Right kidney (tissue), 9 donors: ENCODE data around the gene RPS16.
"Not testable (repeated sequence)": the region's sequence is repeated elsewhere in the genome, so short reads cannot be mapped to it uniquely, and the experiment has no call there.

Experiments used
- DNase-seq: peaks from one replicate; pipeline ENCODE4 v3.0.0-alpha.2; 2016
- long read RNA-seq, 8 donors: transcript quantifications; one replicate each; lab custom pipeline, GENCODE V29; 2026

Gene RPS16
- long read RNA-seq, donor 1, transcript RPS16-201 (5 exons, 560 nt) = major isoform, 1,517 of 2,040 reads
- long read RNA-seq, donor 1, transcript RPS16-203 (2 exons, 1,035 nt) = minor isoform, 32 of 2,040 reads
- long read RNA-seq, donor 1, transcript RPS16-207 (5 exons, 492 nt) = minor isoform, 38 of 2,040 reads
- long read RNA-seq, donor 1, partial matches to known transcripts = 360 of 2,040 reads
- long read RNA-seq, donor 1, other reads (novel, unspliced or antisense) = 89 of 2,040 reads
- long read RNA-seq, donor 2, transcript RPS16-201 (5 exons, 560 nt) = major isoform, 987 of 1,372 reads
- long read RNA-seq, donor 2, transcript RPS16-203 (2 exons, 1,035 nt) = minor isoform, 36 of 1,372 reads
- long read RNA-seq, donor 2, transcript RPS16-207 (5 exons, 492 nt) = minor isoform, 31 of 1,372 reads
- long read RNA-seq, donor 2, partial matches to known transcripts = 266 of 1,372 reads
- long read RNA-seq, donor 2, other reads (novel, unspliced or antisense) = 52 of 1,372 reads
- long read RNA-seq, donor 3, transcript RPS16-207 (5 exons, 492 nt) = minor isoform, 15 of 778 reads
- long read RNA-seq, donor 3, transcript RPS16-201 (5 exons, 560 nt) = major isoform, 536 of 778 reads
- long read RNA-seq, donor 3, transcript RPS16-203 (2 exons, 1,035 nt) = minor isoform, 15 of 778 reads
- long read RNA-seq, donor 3, partial matches to known transcripts = 184 of 778 reads
- long read RNA-seq, donor 3, other reads (novel, unspliced or antisense) = 26 of 778 reads
- long read RNA-seq, donor 4, transcript RPS16-203 (2 exons, 1,035 nt) = minor isoform, 27 of 1,640 reads
- long read RNA-seq, donor 4, transcript RPS16-201 (5 exons, 560 nt) = major isoform, 1,219 of 1,640 reads
- long read RNA-seq, donor 4, transcript RPS16-207 (5 exons, 492 nt) = minor isoform, 29 of 1,640 reads
- long read RNA-seq, donor 4, partial matches to known transcripts = 322 of 1,640 reads
- long read RNA-seq, donor 4, other reads (novel, unspliced or antisense) = 40 of 1,640 reads
- long read RNA-seq, donor 5, transcript RPS16-201 (5 exons, 560 nt) = major isoform, 1,247 of 1,630 reads
- long read RNA-seq, donor 5, transcript RPS16-207 (5 exons, 492 nt) = minor isoform, 39 of 1,630 reads
- long read RNA-seq, donor 5, transcript RPS16-203 (2 exons, 1,035 nt) = minor isoform, 25 of 1,630 reads
- long read RNA-seq, donor 5, partial matches to known transcripts = 264 of 1,630 reads
- long read RNA-seq, donor 5, other reads (novel, unspliced or antisense) = 50 of 1,630 reads
- long read RNA-seq, donor 6, transcript RPS16-207 (5 exons, 492 nt) = minor isoform, 21 of 1,614 reads
- long read RNA-seq, donor 6, transcript RPS16-201 (5 exons, 560 nt) = major isoform, 1,169 of 1,614 reads
- long read RNA-seq, donor 6, transcript RPS16-203 (2 exons, 1,035 nt) = minor isoform, 43 of 1,614 reads
- long read RNA-seq, donor 6, partial matches to known transcripts = 318 of 1,614 reads
- long read RNA-seq, donor 6, other reads (novel, unspliced or antisense) = 60 of 1,614 reads
- long read RNA-seq, donor 7 = 0 reads
- long read RNA-seq, donor 8, transcript RPS16-203 (2 exons, 1,035 nt) = minor isoform, 34 of 1,260 reads
- long read RNA-seq, donor 8, transcript RPS16-201 (5 exons, 560 nt) = major isoform, 942 of 1,260 reads
- long read RNA-seq, donor 8, transcript RPS16-207 (5 exons, 492 nt) = minor isoform, 23 of 1,260 reads
- long read RNA-seq, donor 8, partial matches to known transcripts = 216 of 1,260 reads
- long read RNA-seq, donor 8, other reads (novel, unspliced or antisense) = 42 of 1,260 reads

GRCh38 chr19:39435499-39436349 is at the start of gene RPS16:
Gene RPS16 (minus strand): TSS chr19:39435949. CDS start chr19:39435895, 54 bp downstream.
- peak; percentile 84 for DNase-seq

GRCh38 chr19:39483141-39483540 is 47.4 kb upstream of the RPS16 start:
- no peak for DNase-seq

GRCh38 chr19:39481676-39482075 is 45.9 kb upstream of the RPS16 start:
- no peak for DNase-seq

- DNase-seq = no peak
These were observed 45.4 kb upstream of the RPS16 start for GRCh38 chr19:39481229-39481545.

GRCh38 chr19:39480337-39481228 is 44.8 kb upstream of the RPS16 start, which contains the start of gene TIMM50:
Gene TIMM50 (plus strand): TSS chr19:39480838. CDS start chr19:39480854, 16 bp downstream.
- peak; percentile 89 for DNase-seq

GRCh38 chr19:39479916-39480315 is 44.2 kb upstream of the RPS16 start:
- no peak for DNase-seq

- not testable (repeated sequence) for DNase-seq
These were observed 43.6 kb upstream of the RPS16 start for GRCh38 chr19:39479319-39479801.

- no peak for DNase-seq
These were observed 40.0 kb upstream of the RPS16 start for GRCh38 chr19:39475748-39476147.

- peak; percentile 45 for DNase-seq
These were observed 38.4 kb upstream of the RPS16 start for GRCh38 chr19:39474139-39474620.

GRCh38 chr19:39473443-39473960 is 37.8 kb upstream of the RPS16 start:
- DNase-seq = no peak

GRCh38 chr19:39472746-39473442 is 37.1 kb upstream of the RPS16 start:
- DNase-seq = no peak

GRCh38 chr19:39471756-39472536 is 36.2 kb upstream of the RPS16 start:
- no peak for DNase-seq

GRCh38 chr19:39470724-39471339 is 35.1 kb upstream of the RPS16 start:
- DNase-seq = no peak

- DNase-seq = no peak
These were observed 33.8 kb upstream of the RPS16 start for GRCh38 chr19:39469567-39469966.

GRCh38 chr19:39469036-39469435 is 33.3 kb upstream of the RPS16 start:
- no peak for DNase-seq

GRCh38 chr19:39467941-39468340 is 32.2 kb upstream of the RPS16 start:
- DNase-seq = no peak
